ENCODE data around the gene BROX.

BROX gene

DNA sequence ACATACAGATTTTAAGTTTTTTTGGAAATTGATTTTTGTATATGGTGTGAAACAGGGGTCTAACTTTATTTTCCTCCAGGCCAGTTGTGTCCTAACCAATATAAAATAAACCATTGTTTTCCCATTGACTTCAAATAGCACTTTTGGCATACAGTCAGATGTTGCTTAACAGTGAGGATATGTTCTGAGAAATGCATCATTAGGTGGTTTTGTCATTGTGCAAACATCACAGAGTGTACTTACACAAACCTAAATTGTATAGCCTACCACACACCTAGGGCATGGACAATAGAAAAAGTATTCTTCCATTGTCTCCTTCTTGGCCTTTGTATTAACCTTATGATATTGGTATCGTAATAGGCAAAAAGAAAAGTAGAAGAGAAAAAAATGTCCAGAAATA lies 65.1 kb downstream of the BROX start:
- TF ChIP-seq SUZ12 (IDR thresholded peaks at IDR 0.05) (no peak), FOXA1 (IDR thresholded peaks at IDR 0.05) (no peak), NFRKB (IDR thresholded peaks at IDR 0.05) (no peak), SP1 (IDR thresholded peaks at IDR 0.05) (no peak), ARNT (IDR thresholded peaks at IDR 0.05) (no peak), ZNF384 (IDR thresholded peaks at IDR 0.05) (no peak), FOXK2 (IDR thresholded peaks at IDR 0.05) (no peak), CTBP1 (IDR thresholded peaks at IDR 0.05; ENCODE audit: borderline replicate concordance) (no peak), HDGF (IDR thresholded peaks at IDR 0.05; ENCODE audit: borderline replicate concordance) (no peak), TARDBP (IDR thresholded peaks at IDR 0.05) (no peak), L3MBTL2 (conservative IDR thresholded peaks at IDR 0.05) (no peak)
- TF ChIP-seq, protein P1, sequence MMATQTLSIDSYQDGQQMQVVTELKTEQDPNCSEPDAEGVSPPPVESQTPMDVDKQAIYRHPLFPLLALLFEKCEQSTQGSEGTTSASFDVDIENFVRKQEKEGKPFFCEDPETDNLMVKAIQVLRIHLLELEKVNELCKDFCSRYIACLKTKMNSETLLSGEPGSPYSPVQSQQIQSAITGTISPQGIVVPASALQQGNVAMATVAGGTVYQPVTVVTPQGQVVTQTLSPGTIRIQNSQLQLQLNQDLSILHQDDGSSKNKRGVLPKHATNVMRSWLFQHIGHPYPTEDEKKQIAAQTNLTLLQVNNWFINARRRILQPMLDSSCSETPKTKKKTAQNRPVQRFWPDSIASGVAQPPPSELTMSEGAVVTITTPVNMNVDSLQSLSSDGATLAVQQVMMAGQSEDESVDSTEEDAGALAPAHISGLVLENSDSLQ (IDR thresholded peaks at IDR 0.05) = no peak
- no peak for DNase-seq (ENCODE audit: extremely low spot score)
- CTCF ChIA-PET = no interaction called here
- POLR2A ChIA-PET = no interaction called here

DNA sequence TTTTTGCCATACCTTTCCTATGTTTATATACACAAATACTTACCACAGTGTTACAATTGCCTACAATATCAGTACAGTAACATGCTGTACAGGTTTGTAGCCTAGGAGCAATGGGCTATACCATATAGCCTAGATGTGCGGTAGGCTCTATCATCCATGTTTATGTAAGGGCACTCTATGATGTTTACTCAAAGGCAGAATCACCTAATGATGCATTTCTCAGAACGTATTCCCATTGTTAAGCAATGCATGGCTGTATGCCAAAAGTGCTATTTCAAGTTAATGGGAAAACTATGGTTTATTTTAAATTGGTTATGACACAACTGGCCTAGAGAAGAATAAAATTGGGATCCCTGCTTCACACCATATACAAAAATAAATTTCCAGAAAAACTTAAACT lies 65.6 kb downstream of the BROX start:
- TF ChIP-seq SP1 (IDR thresholded peaks at IDR 0.05) = no peak
- no peak for TF ChIP-seq FOXA1 (IDR thresholded peaks at IDR 0.05)
- TF ChIP-seq FOXM1 (IDR thresholded peaks at IDR 0.05; ENCODE audit: borderline replicate concordance) = no peak
- no peak for TF ChIP-seq ZNF384 (IDR thresholded peaks at IDR 0.05)
- TF ChIP-seq CTBP1 (IDR thresholded peaks at IDR 0.05; ENCODE audit: borderline replicate concordance) = no peak
- TF ChIP-seq ELF4 (IDR thresholded peaks at IDR 0.05) = no peak
- no peak for TF ChIP-seq NFRKB (IDR thresholded peaks at IDR 0.05)
- TF ChIP-seq, protein P1 (IDR thresholded peaks at IDR 0.05) = no peak
- no peak for TF ChIP-seq BHLHE40 (IDR thresholded peaks at IDR 0.05; ENCODE audit: borderline replicate concordance)
- TF ChIP-seq LEF1 (IDR thresholded peaks at IDR 0.05; ENCODE audit: borderline replicate concordance) = no peak
- TF ChIP-seq SUZ12 (IDR thresholded peaks at IDR 0.05) = no peak
- no peak for TF ChIP-seq TARDBP (IDR thresholded peaks at IDR 0.05)
- no peak for TF ChIP-seq L3MBTL2 (conservative IDR thresholded peaks at IDR 0.05)
- TF ChIP-seq HDGF (IDR thresholded peaks at IDR 0.05; ENCODE audit: borderline replicate concordance) = no peak
- TF ChIP-seq FOXK2 (IDR thresholded peaks at IDR 0.05) = no peak
- CTCF ChIA-PET = no interaction called here
- no peak for DNase-seq (ENCODE audit: extremely low spot score)
- POLR2A ChIA-PET = no interaction called here

DNA sequence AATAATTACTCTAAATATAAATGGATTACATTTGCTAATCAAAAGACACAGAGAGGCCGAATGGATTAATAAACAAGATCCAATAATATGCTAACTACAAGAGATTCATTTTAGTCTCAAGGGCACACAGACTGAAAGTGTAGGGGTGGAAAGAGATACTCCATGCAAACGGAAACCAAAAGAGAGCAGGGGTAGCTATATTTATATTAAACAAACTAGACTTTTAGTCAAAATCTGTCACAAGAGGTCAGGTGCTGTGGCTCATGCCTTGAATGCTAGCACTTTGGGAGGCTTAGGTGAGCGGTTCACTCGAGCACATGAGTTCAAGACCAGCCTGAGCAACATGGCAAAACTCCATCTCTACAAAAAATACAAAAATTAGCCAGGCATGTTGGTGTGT lies 68.9 kb downstream of the BROX start:
- CTCF ChIA-PET = no interaction called here
- POLR2A ChIA-PET = no interaction called here

DNA sequence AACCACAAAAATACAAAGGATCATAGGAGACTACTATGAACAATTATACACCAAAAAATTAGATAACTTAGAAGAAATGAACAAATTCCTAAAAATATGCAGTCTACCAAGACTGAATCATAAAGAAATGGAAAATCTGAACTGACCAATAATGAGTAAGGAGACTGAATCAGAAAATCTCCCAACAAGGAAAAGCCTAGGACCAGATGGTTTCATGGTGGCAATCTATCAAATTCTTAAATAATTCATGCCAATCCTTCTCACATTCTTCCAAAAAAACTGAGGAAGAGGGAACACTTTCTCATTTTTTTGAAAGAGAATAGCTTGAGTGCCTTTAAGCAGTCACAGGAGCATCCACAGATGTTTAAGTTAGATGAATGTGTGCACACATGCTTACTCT lies 70.7 kb downstream of the BROX start:
- DNase-seq (ENCODE audit: extremely low spot score) = no peak
- CTCF ChIA-PET = no interaction called here
- POLR2A ChIA-PET = no interaction called here
- TF ChIP-seq, protein P1 (IDR thresholded peaks at IDR 0.05) = no peak
- TF ChIP-seq LEF1 (IDR thresholded peaks at IDR 0.05; ENCODE audit: borderline replicate concordance) = no peak
- no peak for TF ChIP-seq HDGF (IDR thresholded peaks at IDR 0.05; ENCODE audit: borderline replicate concordance)
- TF ChIP-seq NFRKB (IDR thresholded peaks at IDR 0.05) = no peak
- TF ChIP-seq TARDBP (IDR thresholded peaks at IDR 0.05) = no peak
- TF ChIP-seq ZNF384 (IDR thresholded peaks at IDR 0.05) = no peak
- no peak for TF ChIP-seq BHLHE40 (IDR thresholded peaks at IDR 0.05; ENCODE audit: borderline replicate concordance)
- no peak for TF ChIP-seq ARNT (IDR thresholded peaks at IDR 0.05)
- no peak for TF ChIP-seq FOXA1 (IDR thresholded peaks at IDR 0.05)
- no peak for TF ChIP-seq CTBP1 (IDR thresholded peaks at IDR 0.05; ENCODE audit: borderline replicate concordance)
- no peak for TF ChIP-seq L3MBTL2 (conservative IDR thresholded peaks at IDR 0.05)
- no peak for TF ChIP-seq SUZ12 (IDR thresholded peaks at IDR 0.05)
- TF ChIP-seq ELF4 (IDR thresholded peaks at IDR 0.05) = no peak

More for the DNA sequence above, 68.9 kb downstream of the BROX start:
- no peak for DNase-seq (ENCODE audit: extremely low spot score)
- no peak for TF ChIP-seq SUZ12 (IDR thresholded peaks at IDR 0.05)
- no peak for TF ChIP-seq L3MBTL2 (conservative IDR thresholded peaks at IDR 0.05)
- no peak for TF ChIP-seq NFRKB (IDR thresholded peaks at IDR 0.05)
- TF ChIP-seq FOXK2 (IDR thresholded peaks at IDR 0.05) = no peak
- TF ChIP-seq, protein P1 (IDR thresholded peaks at IDR 0.05) = no peak
- no peak for TF ChIP-seq ZNF384 (IDR thresholded peaks at IDR 0.05)
- no peak for TF ChIP-seq SP1 (IDR thresholded peaks at IDR 0.05)
- TF ChIP-seq FOXM1 (IDR thresholded peaks at IDR 0.05; ENCODE audit: borderline replicate concordance) = no peak
- TF ChIP-seq CTBP1 (IDR thresholded peaks at IDR 0.05; ENCODE audit: borderline replicate concordance) = no peak
- TF ChIP-seq TARDBP (IDR thresholded peaks at IDR 0.05) = no peak
- TF ChIP-seq HDGF (IDR thresholded peaks at IDR 0.05; ENCODE audit: borderline replicate concordance) = no peak
- TF ChIP-seq FOXA1 (IDR thresholded peaks at IDR 0.05) = no peak

DNA sequence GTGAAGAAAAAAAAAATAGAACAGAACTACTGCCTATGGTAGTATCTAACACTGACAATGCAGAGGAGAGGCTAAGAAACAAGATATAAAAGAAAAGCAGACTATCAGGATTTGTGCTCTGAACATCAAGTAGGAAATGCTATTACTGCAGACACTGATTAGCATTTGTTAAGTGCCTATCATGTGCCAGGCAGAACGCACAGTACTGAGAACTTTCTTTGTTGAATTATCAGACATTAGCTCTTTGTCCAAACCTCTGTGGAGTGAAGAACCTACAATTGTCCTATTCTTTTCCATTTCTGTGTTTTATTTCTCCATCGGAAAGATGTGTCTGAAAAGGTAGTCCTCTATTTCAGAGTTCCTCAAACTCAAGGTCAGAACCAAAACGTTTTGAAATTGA lies 72.0 kb downstream of the BROX start:
- CTCF ChIA-PET = no interaction called here

More for the DNA sequence above, 72.0 kb downstream of the BROX start:
- POLR2A ChIA-PET = no interaction called here
- TF ChIP-seq TARDBP (IDR thresholded peaks at IDR 0.05) = no peak
- TF ChIP-seq FOXK2 (IDR thresholded peaks at IDR 0.05) = no peak
- no peak for TF ChIP-seq CTBP1 (IDR thresholded peaks at IDR 0.05; ENCODE audit: borderline replicate concordance)
- TF ChIP-seq ARNT (IDR thresholded peaks at IDR 0.05) = no peak
- TF ChIP-seq, protein P1 (IDR thresholded peaks at IDR 0.05) = no peak
- no peak for TF ChIP-seq LEF1 (IDR thresholded peaks at IDR 0.05; ENCODE audit: borderline replicate concordance)
- TF ChIP-seq HDGF (IDR thresholded peaks at IDR 0.05; ENCODE audit: borderline replicate concordance) = no peak
- no peak for TF ChIP-seq ZNF384 (IDR thresholded peaks at IDR 0.05)
- TF ChIP-seq FOXM1 (IDR thresholded peaks at IDR 0.05; ENCODE audit: borderline replicate concordance) = no peak
- no peak for TF ChIP-seq NFRKB (IDR thresholded peaks at IDR 0.05)
- TF ChIP-seq FOXA1 (IDR thresholded peaks at IDR 0.05) = no peak
- TF ChIP-seq SUZ12 (IDR thresholded peaks at IDR 0.05) = no peak
- TF ChIP-seq BHLHE40 (IDR thresholded peaks at IDR 0.05; ENCODE audit: borderline replicate concordance) = no peak
- no peak for TF ChIP-seq ELF4 (IDR thresholded peaks at IDR 0.05)
- no peak for TF ChIP-seq SP1 (IDR thresholded peaks at IDR 0.05)
- TF ChIP-seq L3MBTL2 (conservative IDR thresholded peaks at IDR 0.05) = no peak
- DNase-seq (ENCODE audit: extremely low spot score) = no peak
